Measurements from ENCODE around the gene PPIAL4G. TPM values are rescaled to one million over a fixed set of nuclear protein-coding genes. Genes with fewer than 3 reads are reported as not detected.
"Not testable (repeated sequence)": the region's sequence is repeated elsewhere in the genome, so short reads cannot be mapped to it uniquely, and the experiment has no call there.

The PPIAL4G gene
- total and polyA plus RNA-seq, 2 of the 13 experiments (the other 11 are each of a cell fraction or from before 2014, with no cell fraction given), result not detected

DNA sequence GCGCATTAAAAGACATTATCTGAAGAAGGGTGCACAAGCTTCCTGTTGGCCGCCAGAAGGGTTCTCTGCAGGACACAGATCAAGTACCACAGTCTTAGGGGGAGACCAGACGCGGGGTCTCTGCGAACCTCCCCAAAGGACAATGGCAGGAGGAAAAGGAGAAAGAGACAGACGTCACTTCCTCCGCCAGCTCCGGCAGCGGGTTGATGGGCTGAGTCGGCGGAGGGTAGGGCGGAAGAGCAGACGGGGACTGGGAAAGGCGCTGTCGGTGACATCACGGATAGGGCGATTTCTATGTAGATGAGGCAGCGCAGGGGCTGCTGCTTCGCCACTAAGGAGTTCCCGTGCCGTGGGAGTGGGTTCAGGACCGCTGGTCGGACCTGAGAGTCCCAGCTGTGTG, 39.0 kb upstream of the PPIAL4G start:
- POLR2A ChIA-PET, result not testable (repeated sequence)

More for the DNA sequence above, 39.0 kb upstream of the PPIAL4G start:
- H3K4me2 ChIP-seq (ENCODE audit: low read depth, low read length), result 0 out of 2 replicates have a peak overlapping the region, but pooled peaks have one; percentile 18
- FAIRE-seq; H3K9ac ChIP-seq (ENCODE audit: insufficient read depth, low read depth, low read length); H3K79me2 ChIP-seq (ENCODE audit: insufficient read depth, low read length); H4K20me1 ChIP-seq (ENCODE audit: insufficient read depth, low read length); H3K27ac ChIP-seq (ENCODE audit: extremely low read length, insufficient read depth, low read length); CTCF ChIA-PET (ENCODE audit: low intra/inter-chr PET ratio, low total read pairs); H2AFZ ChIP-seq (ENCODE audit: low read length); in situ Hi-C loops (cut with HindIII; ENCODE audit: extremely low pct_ligation_motif_present, low pct_unique_long_range_greater_than_20kb); H3K27me3 ChIP-seq (ENCODE audit: control insufficient read depth in 1 of 2, insufficient read depth in 2 of 2, low read length in 2 of 2); BruUV-seq (replicated peaks); H3K9me3 ChIP-seq (ENCODE audit: low read length); H3K36me3 ChIP-seq (replicated peaks in 1 of 2; ENCODE audit: control insufficient read depth in 1 of 2, insufficient read depth in 2 of 2, low read length in 2 of 2); H3K4me3 ChIP-seq (replicated peaks in 1 of 3; ENCODE audit: insufficient read depth in 1 of 3, low read depth in 2 of 3, low read length in 3 of 3); H3K4me1 ChIP-seq (ENCODE audit: insufficient read depth, low read length); intact Hi-C loops (cut with micrococcal nuclease; ENCODE audit: unreplicated experiment): not testable (repeated sequence)
- DNase-seq (ENCODE audit: low spot score) (peak; percentile 23), ATAC-seq (peak; percentile 30)
- TF ChIP-seq, protein P1, sequence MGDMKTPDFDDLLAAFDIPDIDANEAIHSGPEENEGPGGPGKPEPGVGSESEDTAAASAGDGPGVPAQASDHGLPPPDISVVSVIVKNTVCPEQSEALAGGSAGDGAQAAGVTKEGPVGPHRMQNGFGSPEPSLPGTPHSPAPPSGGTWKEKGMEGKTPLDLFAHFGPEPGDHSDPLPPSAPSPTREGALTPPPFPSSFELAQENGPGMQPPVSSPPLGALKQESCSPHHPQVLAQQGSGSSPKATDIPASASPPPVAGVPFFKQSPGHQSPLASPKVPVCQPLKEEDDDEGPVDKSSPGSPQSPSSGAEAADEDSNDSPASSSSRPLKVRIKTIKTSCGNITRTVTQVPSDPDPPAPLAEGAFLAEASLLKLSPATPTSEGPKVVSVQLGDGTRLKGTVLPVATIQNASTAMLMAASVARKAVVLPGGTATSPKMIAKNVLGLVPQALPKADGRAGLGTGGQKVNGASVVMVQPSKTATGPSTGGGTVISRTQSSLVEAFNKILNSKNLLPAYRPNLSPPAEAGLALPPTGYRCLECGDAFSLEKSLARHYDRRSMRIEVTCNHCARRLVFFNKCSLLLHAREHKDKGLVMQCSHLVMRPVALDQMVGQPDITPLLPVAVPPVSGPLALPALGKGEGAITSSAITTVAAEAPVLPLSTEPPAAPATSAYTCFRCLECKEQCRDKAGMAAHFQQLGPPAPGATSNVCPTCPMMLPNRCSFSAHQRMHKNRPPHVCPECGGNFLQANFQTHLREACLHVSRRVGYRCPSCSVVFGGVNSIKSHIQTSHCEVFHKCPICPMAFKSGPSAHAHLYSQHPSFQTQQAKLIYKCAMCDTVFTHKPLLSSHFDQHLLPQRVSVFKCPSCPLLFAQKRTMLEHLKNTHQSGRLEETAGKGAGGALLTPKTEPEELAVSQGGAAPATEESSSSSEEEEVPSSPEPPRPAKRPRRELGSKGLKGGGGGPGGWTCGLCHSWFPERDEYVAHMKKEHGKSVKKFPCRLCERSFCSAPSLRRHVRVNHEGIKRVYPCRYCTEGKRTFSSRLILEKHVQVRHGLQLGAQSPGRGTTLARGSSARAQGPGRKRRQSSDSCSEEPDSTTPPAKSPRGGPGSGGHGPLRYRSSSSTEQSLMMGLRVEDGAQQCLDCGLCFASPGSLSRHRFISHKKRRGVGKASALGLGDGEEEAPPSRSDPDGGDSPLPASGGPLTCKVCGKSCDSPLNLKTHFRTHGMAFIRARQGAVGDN (CRISPR knock-in tag; IDR thresholded peaks at IDR 0.05), result peak; percentile 9; the same call in 1 of the 2 replicates
- peak; percentile 64 for TF ChIP-seq GABPB1 (CRISPR knock-in tag; IDR thresholded peaks at IDR 0.05)
- TF ChIP-seq, protein P2, sequence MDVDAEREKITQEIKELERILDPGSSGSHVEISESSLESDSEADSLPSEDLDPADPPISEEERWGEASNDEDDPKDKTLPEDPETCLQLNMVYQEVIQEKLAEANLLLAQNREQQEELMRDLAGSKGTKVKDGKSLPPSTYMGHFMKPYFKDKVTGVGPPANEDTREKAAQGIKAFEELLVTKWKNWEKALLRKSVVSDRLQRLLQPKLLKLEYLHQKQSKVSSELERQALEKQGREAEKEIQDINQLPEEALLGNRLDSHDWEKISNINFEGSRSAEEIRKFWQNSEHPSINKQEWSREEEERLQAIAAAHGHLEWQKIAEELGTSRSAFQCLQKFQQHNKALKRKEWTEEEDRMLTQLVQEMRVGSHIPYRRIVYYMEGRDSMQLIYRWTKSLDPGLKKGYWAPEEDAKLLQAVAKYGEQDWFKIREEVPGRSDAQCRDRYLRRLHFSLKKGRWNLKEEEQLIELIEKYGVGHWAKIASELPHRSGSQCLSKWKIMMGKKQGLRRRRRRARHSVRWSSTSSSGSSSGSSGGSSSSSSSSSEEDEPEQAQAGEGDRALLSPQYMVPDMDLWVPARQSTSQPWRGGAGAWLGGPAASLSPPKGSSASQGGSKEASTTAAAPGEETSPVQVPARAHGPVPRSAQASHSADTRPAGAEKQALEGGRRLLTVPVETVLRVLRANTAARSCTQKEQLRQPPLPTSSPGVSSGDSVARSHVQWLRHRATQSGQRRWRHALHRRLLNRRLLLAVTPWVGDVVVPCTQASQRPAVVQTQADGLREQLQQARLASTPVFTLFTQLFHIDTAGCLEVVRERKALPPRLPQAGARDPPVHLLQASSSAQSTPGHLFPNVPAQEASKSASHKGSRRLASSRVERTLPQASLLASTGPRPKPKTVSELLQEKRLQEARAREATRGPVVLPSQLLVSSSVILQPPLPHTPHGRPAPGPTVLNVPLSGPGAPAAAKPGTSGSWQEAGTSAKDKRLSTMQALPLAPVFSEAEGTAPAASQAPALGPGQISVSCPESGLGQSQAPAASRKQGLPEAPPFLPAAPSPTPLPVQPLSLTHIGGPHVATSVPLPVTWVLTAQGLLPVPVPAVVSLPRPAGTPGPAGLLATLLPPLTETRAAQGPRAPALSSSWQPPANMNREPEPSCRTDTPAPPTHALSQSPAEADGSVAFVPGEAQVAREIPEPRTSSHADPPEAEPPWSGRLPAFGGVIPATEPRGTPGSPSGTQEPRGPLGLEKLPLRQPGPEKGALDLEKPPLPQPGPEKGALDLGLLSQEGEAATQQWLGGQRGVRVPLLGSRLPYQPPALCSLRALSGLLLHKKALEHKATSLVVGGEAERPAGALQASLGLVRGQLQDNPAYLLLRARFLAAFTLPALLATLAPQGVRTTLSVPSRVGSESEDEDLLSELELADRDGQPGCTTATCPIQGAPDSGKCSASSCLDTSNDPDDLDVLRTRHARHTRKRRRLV (CRISPR knock-in tag; IDR thresholded peaks at IDR 0.05), result peak; percentile 87; the same call in 1 of the 2 replicates
- TF ChIP-seq HOXA3 (CRISPR knock-in tag; IDR thresholded peaks at IDR 0.05), result peak; percentile 25; the same call in 1 of the 2 replicates
- peak; percentile 49; the same call in 1 of the 2 replicates for TF ChIP-seq CREB1 (IDR thresholded peaks at IDR 0.05)
- peak; percentile 70 for TF ChIP-seq CREB1 (CRISPR knock-in tag; IDR thresholded peaks at IDR 0.05)
- TF ChIP-seq GABPA (IDR thresholded peaks at IDR 0.05; ENCODE audit: low read depth, low read length), result 0 out of 2 replicates have a peak, but pooled peaks have one; percentile 18
- TF ChIP-seq GABPA (CRISPR knock-in tag; IDR thresholded peaks at IDR 0.05; ENCODE audit: low read depth), result peak; percentile 23; the same call in 1 of the 2 replicates
- TF ChIP-seq SNAPC2 (CRISPR knock-in tag; IDR thresholded peaks at IDR 0.05), result 0 out of 2 replicates have a peak, but pooled peaks have one; percentile 18
- 68% methylated on average over 15 of the region's 23 CpGs for WGBS (ENCODE audit: low lambda C conversion rate)
